KMS-11 (cell line): ENCODE results near the gene APOBEC3H.

Experiments used
- H2AFZ ChIP-seq: fragments of 200-600 bp; sonication (generic); 2 replicates; pipeline ENCODE4 v1.6.1; 2016; ENCODE audit warnings: antibody characterized with exemption, mixed run types, low read depth
- H3K27ac ChIP-seq: fragments of 200-600 bp; sonication (generic); 2 replicates; pipeline ENCODE4 v1.6.1; 2016; ENCODE audit warnings: mild to moderate bottlenecking, mixed run types
- H3K27me3 ChIP-seq: fragments of 200-600 bp; sonication (generic); 2 replicates; pipeline ENCODE4 v1.6.1; 2017; ENCODE audit warnings: mild to moderate bottlenecking, low read depth, mixed run types, moderate library complexity; ENCODE audit not compliant: insufficient read depth
- H3K36me3 ChIP-seq: fragments of 200-600 bp; sonication (generic); 2 replicates; pipeline ENCODE4 v1.6.1; 2017; ENCODE audit warnings: mild to moderate bottlenecking, mixed run types; ENCODE audit not compliant: insufficient read depth
- H3K4me1 ChIP-seq: fragments of 200-600 bp; sonication (generic); 2 replicates; pipeline ENCODE4 v1.6.1; 2016; ENCODE audit warnings: mild to moderate bottlenecking, low read depth, mixed run types; ENCODE audit not compliant: poor library complexity, severe bottlenecking
- H3K4me2 ChIP-seq: fragments of 200-600 bp; sonication (generic); 2 replicates; pipeline ENCODE4 v1.7.0; 2016; ENCODE audit warnings: mild to moderate bottlenecking, mixed run types
- H3K4me3 ChIP-seq: fragments of 200-600 bp; sonication (generic); IDR thresholded peaks from 2 replicates; pipeline ENCODE4 v1.6.1; 2017; ENCODE audit warnings: low read depth, low read length, mixed read lengths; ENCODE audit not compliant: insufficient read depth
- H3K79me2 ChIP-seq: fragments of 200-600 bp; sonication (generic); 2 replicates; pipeline ENCODE4 v1.6.1; 2016; ENCODE audit warnings: low read depth, mixed run types; ENCODE audit not compliant: insufficient read depth
- H3K9ac ChIP-seq: fragments of 200-600 bp; sonication (generic); 2 replicates; pipeline ENCODE4 v1.6.1; 2016; ENCODE audit warnings: mild to moderate bottlenecking, mixed run types
- H4K20me1 ChIP-seq: fragments of 200-600 bp; sonication (generic); 2 replicates; pipeline ENCODE4 v1.6.1; 2016; ENCODE audit warnings: mild to moderate bottlenecking, mixed run types; ENCODE audit not compliant: insufficient read depth
- CTCF ChIP-seq: fragments of 200-600 bp; sonication (generic); conservative IDR thresholded peaks from 2 replicates; pipeline ENCODE4 v1.6.1; 2017; ENCODE audit warnings: low read depth, mild to moderate bottlenecking, antibody characterized with exemption, low read length, moderate library complexity, mixed read lengths

The APOBEC3H gene

GRCh38 chr22:39108487-39108886 lies 11.4 kb downstream of the APOBEC3H start:
- Histone ChIP-seq H3K27ac (no peak overlapping the region), H2AFZ (no peak overlapping the region), H3K4me2 (no peak overlapping the region), H3K4me1 (peaks cover 2% of the 10 kb centered on the region), H3K27me3 (no peaks in the 10 kb centered on the region), H3K79me2 (no peaks in the 10 kb centered on the region), H3K9ac (no peak overlapping the region), H3K4me3 (no peak overlapping the region), H4K20me1 (no peaks in the 10 kb centered on the region), H3K36me3 (no peaks in the 10 kb centered on the region)
- no peak for TF ChIP-seq CTCF

- no peaks in the 10 kb centered on the region for H3K36me3 ChIP-seq
- no peaks in the 10 kb centered on the region for H3K27me3 ChIP-seq
- H3K79me2 ChIP-seq, result no peaks in the 10 kb centered on the region
- peaks cover 9% of the 10 kb centered on the region for H3K4me1 ChIP-seq
- no peak overlapping the region for H3K4me2 ChIP-seq
- no peak for TF ChIP-seq CTCF
- H3K4me3 ChIP-seq, result no peak overlapping the region
- H4K20me1 ChIP-seq, result no peaks in the 10 kb centered on the region
- H3K27ac ChIP-seq, result no peak overlapping the region
- H2AFZ ChIP-seq, result no peak overlapping the region
- no peak overlapping the region for H3K9ac ChIP-seq
Measured at GRCh38 chr22:39109361-39109760, 12.3 kb downstream of the APOBEC3H start.

- Histone ChIP-seq H3K36me3 (no peaks in the 10 kb centered on the region), H3K4me3 (no peak overlapping the region), H3K4me1 (peaks cover 9% of the 10 kb centered on the region), H3K27ac (no peak overlapping the region), H3K79me2 (no peaks in the 10 kb centered on the region), H3K27me3 (no peaks in the 10 kb centered on the region), H4K20me1 (no peaks in the 10 kb centered on the region), H3K4me2 (no peak overlapping the region), H3K9ac (no peak overlapping the region), H2AFZ (no peak overlapping the region)
- no peak for TF ChIP-seq CTCF
Measured at GRCh38 chr22:39110631-39111561, 13.9 kb downstream of the APOBEC3H start.

GRCh38 chr22:39114112-39114511 lies 17.1 kb downstream of the APOBEC3H start:
- Histone ChIP-seq H3K36me3 (no peaks in the 10 kb centered on the region), H3K4me3 (no peak overlapping the region), H3K4me1 (peaks cover 9% of the 10 kb centered on the region), H2AFZ (no peak overlapping the region), H3K9ac (no peak overlapping the region), H3K79me2 (no peaks in the 10 kb centered on the region), H3K27ac (no peak overlapping the region), H3K27me3 (no peaks in the 10 kb centered on the region), H3K4me2 (no peak overlapping the region; the same call in 1 of the 2 replicates), H4K20me1 (no peaks in the 10 kb centered on the region)
- TF ChIP-seq CTCF, result no peak
